ENCODE data around the gene ALG14.

GRCh38 chr1:94969137-94969536 is 103.6 kb downstream of the ALG14 start:
- TF ChIP-seq HOXA7 (CRISPR knock-in tag; IDR thresholded peaks at IDR 0.05; ENCODE audit: borderline replicate concordance) (no peak), HOXD13 (CRISPR knock-in tag; IDR thresholded peaks at IDR 0.05; ENCODE audit: borderline replicate concordance) (no peak), ZNF214 (tag by site-specific recombination; IDR thresholded peaks at IDR 0.05; ENCODE audit: borderline replicate concordance) (no peak), CTCF (tag by site-specific recombination; IDR thresholded peaks at IDR 0.05) (no peak)

Data from HEK293 (cell line).